HG03060 (cell line): ENCODE measurements around the gene SLC22A17.

ENCODE experiments used
- ATAC-seq: cut with Tn5 transposase; IDR thresholded peaks from one replicate; pipeline ENCODE4 v1.9.1; 2021; ENCODE audit warnings: low read depth, moderate number of reproducible peaks; ENCODE audit not compliant: unreplicated experiment

SLC22A17 gene

DNA sequence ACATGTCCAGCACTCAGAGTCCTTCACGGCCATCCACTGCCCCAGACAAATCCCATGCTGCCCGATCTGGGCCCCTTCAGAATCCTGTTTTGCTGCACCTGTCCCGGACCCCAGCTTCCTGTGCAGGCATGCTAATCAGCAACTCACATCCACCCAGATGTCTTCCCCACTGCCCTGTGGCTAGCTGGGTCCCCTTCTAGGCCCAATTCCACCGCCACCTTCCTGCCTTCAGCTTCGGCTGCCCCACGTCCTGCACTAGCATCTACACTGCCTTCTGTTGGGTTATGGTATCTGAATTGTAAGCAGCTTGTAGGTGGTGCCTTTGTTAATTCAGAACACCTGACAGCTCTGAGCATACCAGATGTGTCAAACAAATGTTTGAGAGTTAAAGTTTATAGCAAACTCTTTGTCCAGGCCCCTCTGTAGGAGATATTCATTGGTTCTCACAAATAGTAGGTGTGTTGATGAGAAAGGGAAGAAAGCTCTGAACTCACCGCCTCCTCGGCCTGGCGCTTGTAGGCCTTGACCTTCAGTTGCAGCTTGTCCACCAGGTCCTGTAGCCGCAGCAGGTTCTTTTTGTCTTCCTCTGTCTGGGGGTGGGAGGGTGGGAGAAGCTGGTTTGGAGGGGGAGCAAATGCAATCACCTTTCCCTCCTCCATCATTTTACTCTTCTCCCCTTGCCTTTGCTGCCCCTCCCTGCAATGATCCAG is 30.2 kb upstream of the SLC22A17 start:
- ATAC-seq, result no peak

DNA sequence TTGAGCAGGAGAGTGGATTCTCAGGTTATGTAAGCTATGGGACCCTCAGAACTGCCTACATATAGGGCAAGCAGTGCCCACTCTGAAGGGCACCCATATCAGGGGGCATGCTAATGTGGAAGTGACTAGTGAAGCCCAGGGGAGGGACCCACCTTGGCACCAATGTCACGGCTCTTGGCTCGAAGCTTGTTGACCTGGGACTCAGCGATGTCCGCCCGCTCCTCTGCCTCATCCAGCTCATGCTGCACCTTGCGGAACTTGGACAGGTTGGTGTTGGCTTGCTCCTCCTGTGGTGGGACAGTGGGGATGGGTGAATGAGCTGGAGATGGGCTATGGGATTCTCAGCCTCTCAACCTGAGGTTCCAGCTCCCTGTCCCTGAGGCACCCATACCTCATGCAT is 29.6 kb upstream of the SLC22A17 start:
- no peak for ATAC-seq

DNA sequence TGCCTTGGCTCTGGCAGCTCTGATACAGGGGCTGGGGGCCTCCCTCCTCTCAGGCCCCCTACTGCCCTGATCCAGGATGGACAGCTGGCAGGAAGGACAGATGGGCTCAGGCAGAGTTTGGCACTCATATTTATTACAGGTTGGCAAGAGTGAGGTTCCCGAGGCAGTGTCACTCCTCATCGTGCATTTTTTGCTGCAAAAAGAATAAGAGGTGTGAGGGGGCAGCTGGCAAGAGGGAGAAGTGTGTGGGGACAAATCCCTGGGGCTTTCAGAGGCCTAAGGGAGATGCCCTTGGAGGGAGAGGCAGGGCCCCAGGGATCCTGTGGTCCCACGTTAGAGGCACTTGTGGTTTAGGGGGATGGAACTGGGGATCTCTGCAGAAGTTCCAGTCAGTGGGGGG is 29.2 kb upstream of the SLC22A17 start:
- ATAC-seq, result no peak

DNA sequence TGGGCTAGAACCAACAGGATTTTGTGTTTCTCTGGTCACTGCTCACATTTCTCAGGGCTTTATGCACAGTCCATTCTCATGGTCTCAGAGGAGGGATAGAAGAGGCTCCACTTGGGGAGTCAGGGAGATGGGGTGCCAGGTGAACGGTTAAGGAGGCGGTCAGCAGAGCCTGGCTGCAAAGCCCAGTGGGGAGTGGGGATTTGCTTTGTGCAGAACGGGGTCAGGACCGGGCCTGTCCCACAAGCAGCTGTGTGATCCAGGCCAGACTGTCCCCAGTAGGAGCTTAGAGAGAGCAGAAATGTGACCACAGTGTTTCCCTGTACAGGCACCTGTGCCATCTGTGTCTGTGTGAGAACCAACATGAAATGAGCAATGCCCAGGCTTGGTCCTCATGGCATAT is 28.3 kb upstream of the SLC22A17 start:
- ATAC-seq, result no peak

- ATAC-seq, result no peak
Observed at GRCh38 chr14:23380197-23380914, 27.7 kb upstream of the SLC22A17 start.

- no peak for ATAC-seq
Observed at GRCh38 chr14:23379366-23380196, 26.9 kb upstream of the SLC22A17 start.

- no peak for ATAC-seq
Observed at GRCh38 chr14:23378612-23379220, 26.0 kb upstream of the SLC22A17 start.

GRCh38 chr14:23377573-23378563 is 25.2 kb upstream of the SLC22A17 start:
- no peak for ATAC-seq

DNA sequence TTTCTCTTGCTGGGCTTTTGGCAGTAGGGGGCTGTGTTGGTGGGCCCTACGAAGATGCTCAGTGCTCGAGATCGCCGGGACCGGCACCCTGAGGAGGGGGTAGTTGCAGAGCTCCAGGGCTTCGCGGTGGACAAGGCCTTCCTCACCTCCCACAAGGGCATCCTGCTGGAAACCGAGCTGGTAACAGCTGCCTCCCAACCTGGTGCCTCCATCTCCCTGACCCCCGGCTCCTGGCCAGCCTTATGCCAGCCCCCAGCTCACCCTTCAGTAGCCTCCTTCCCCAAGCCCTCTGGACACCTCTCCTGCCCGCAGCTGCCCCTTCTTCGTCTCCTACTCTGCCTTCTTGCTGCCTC is 24.5 kb upstream of the SLC22A17 start:
- ATAC-seq, result no peak

DNA sequence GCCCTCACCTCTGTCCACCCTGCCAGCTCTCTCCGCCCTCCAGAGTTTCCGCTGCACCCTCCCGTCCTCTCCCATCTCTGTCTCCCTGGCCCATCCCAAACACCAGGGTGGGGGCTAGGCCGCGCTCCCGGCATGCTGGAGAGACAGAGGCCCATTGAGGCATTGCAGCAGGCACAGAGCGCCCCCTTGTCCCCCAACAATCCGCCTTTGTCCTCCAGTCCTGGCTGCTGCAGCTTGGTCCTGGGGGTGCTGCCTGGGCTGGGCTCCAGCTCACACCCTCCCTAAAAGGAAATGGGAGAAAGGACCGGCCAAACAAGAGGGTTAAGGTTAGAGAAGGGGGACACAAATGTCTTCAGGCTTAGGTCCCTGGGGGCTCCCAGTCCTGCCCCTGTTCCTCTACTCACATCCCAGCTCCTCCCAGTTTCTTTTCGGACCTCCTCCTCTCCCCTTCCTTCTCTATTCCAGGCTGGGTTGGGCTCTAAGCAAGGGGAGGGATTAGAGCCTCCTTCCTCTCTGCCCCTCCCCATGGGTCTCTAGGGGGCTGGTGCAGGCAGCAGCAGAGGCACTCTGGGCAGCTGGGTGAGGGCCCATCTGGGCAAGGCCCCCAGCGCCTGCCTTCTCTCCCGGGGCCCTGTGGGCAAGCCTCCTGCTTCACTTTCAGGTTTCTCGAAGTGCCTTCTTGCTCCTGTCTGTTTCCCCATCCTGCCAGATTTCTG is 24.0 kb upstream of the SLC22A17 start, which contains the start of gene CMTM5:
CMTM5 (plus strand) TSS at position 565 of the 716 bp plus-strand sequence. CDS start 206 bp downstream, outside the sequence.
- no peak for ATAC-seq

DNA sequence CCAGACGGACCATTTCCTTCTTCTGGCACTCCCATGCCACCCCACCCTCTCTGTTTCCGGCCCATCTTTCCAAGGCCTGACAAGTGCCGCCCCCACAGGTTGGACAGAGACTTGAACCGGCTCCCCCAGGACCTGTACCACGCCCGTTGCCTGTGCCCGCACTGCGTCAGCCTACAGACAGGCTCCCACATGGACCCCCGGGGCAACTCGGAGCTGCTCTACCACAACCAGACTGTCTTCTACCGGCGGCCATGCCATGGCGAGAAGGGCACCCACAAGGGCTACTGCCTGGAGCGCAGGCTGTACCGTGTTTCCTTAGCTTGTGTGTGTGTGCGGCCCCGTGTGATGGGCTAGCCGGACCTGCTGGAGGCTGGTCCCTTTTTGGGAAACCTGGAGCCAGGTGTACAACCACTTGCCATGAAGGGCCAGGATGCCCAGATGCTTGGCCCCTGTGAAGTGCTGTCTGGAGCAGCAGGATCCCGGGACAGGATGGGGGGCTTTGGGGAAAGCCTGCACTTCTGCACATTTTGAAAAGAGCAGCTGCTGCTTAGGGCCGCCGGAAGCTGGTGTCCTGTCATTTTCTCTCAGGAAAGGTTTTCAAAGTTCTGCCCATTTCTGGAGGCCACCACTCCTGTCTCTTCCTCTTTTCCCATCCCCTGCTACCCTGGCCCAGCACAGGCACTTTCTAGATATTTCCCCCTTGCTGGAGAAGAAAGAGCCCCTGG is 23.0 kb upstream of the SLC22A17 start:
- ATAC-seq, result no peak

GRCh38 chr14:23373041-23373440 is 20.4 kb upstream of the SLC22A17 start:
- no peak for ATAC-seq

DNA sequence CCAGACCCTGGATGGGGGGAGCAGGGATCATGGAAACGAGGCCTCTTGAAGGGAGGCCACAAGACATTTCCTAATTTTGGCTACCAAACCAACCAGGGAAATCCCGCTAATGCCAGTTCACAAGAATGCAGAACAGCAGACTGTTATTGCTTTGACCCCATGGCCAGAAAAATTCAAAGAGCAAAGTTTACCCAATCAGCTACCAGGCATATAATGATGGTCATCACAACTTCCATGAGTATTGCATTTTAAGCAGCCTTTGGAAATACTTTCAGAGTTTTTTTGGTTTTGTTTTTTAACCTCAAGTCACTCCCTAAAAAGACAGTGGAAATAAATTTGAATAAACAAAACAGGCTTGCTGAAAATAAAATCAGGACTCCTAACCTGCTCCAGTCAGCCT is 19.8 kb upstream of the SLC22A17 start, which contains the start of gene IL25:
IL25 (plus strand) TSS at position 301 of the 400 bp plus-strand sequence.
- ATAC-seq, result no peak

GRCh38 chr14:23371865-23372264 is 19.2 kb upstream of the SLC22A17 start:
- no peak for ATAC-seq

DNA sequence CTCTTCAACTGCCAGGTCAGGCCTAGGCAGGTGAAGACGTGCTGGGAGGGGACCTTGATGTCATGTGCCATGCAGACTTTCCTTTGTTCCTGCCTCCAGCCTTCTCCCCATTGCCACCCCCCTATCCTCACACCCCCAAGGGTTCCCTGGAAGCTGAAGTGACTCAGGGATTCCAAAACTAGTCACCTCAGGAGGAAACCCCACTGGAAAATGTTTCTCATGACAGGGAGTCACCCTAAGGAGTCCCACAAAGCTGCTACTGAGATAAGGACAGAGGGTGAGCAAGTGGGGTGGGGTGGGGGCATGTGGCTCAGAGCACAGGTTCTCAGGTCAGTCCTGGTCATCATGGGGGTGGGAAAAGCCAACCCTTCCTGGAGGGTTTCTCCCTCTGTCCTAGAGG is 17.5 kb upstream of the SLC22A17 start:
- ATAC-seq, result no peak

GRCh38 chr14:23366426-23366921 is 13.8 kb upstream of the SLC22A17 start:
- no peak for ATAC-seq

GRCh38 chr14:23365732-23366425 is 13.2 kb upstream of the SLC22A17 start:
- ATAC-seq, result no peak
